WTC11 (cell line): ENCODE measurements around the gene ZFR2. TPM values are rescaled to one million over a fixed set of nuclear protein-coding genes. Genes with fewer than 3 reads are reported as not detected.

Source experiments
- ATAC-seq: fragments of 200-7000 bp; cut with Tn5 transposase; 2 replicates; pipeline ENCODE4 v1.10.0; 2021; ENCODE audit warnings: mild to moderate bottlenecking, moderate library complexity
- CTCF ChIA-PET: fragments of 300-600 bp; sonication (Branson Sonifier 250); formaldehyde crosslinking; loops from one replicate; lab custom pipeline; 2021; ENCODE audit warnings: antibody characterized with exemption; lab: Charles Lee
- POLR2A ChIA-PET: fragments of 350-600 bp; sonication (Branson Sonifier 250); formaldehyde crosslinking; loops from one replicate; lab custom pipeline; 2021; ENCODE audit warnings: antibody characterized with exemption; lab: Charles Lee
- DNase-seq: peaks from one replicate; pipeline ENCODE4 v3.0.0; 2021; ENCODE audit warnings: low spot score
- H3K27ac Mint-ChIP-seq: 2 replicates; pipeline ENCODE4 v1.8.0; 2021; ENCODE audit warnings: mixed read lengths
- H3K27me3 Mint-ChIP-seq: 2 replicates; pipeline ENCODE4 v1.8.0; 2021; ENCODE audit warnings: low read depth, mild to moderate bottlenecking, moderate library complexity, mixed read lengths
- H3K36me3 Mint-ChIP-seq: 2 replicates; pipeline ENCODE4 v1.8.0; 2021; ENCODE audit warnings: mixed read lengths
- H3K4me1 Mint-ChIP-seq: 2 replicates; pipeline ENCODE4 v1.8.0; 2022; ENCODE audit warnings: mixed read lengths
- H3K4me3 Mint-ChIP-seq: 2 replicates; pipeline ENCODE4 v1.8.0; 2021; ENCODE audit warnings: mild to moderate bottlenecking, moderate library complexity, mixed read lengths
- H3K9me3 Mint-ChIP-seq: 2 replicates; pipeline ENCODE4 v1.8.0; 2021; ENCODE audit warnings: mixed read lengths
- CREB1 ChIP-seq: sonication (generic); formaldehyde crosslinking; IDR thresholded peaks from 2 replicates; pipeline ENCODE4 v1.8.0; 2023; ENCODE audit warnings: mild to moderate bottlenecking, missing genetic modification reagents
- GTF2I ChIP-seq: fragments of 250-450 bp; sonication (Bioruptor Pico); conservative IDR thresholded peaks from 2 replicates; pipeline ENCODE4 v1.4.0; 2021; ENCODE audit warnings: mild to moderate bottlenecking
- JUN ChIP-seq: sonication (generic); formaldehyde crosslinking; IDR thresholded peaks from 2 replicates; pipeline ENCODE4 v1.8.0; 2023; ENCODE audit warnings: mild to moderate bottlenecking, missing genetic modification reagents
- NFE2L1 ChIP-seq: sonication (generic); formaldehyde crosslinking; IDR thresholded peaks from 2 replicates; pipeline ENCODE4 v1.8.1; 2023; ENCODE audit warnings: missing genetic modification reagents
- OVOL2 ChIP-seq: fragments of 250-450 bp; sonication (Bioruptor Pico); IDR thresholded peaks from 2 replicates; pipeline ENCODE4 v1.9.0; 2021; ENCODE audit warnings: mild to moderate bottlenecking, borderline replicate concordance
- TCF7 ChIP-seq: sonication (generic); formaldehyde crosslinking; IDR thresholded peaks from 2 replicates; pipeline ENCODE4 v1.8.0; 2022; ENCODE audit warnings: mild to moderate bottlenecking, low read depth, missing genetic modification reagents, moderate library complexity
- TP53 ChIP-seq: sonication (generic); formaldehyde crosslinking; IDR thresholded peaks from 2 replicates; pipeline ENCODE4 v1.8.1; 2023; ENCODE audit warnings: mild to moderate bottlenecking, missing genetic modification reagents
- ZNF138 ChIP-seq: sonication (generic); formaldehyde crosslinking; conservative IDR thresholded peaks from 2 replicates; pipeline ENCODE4 v1.8.1; 2022; ENCODE audit warnings: mild to moderate bottlenecking, moderate library complexity, missing genetic modification reagents
- total RNA-seq: library from RNA; stranded (reverse); gene quantifications from 3 replicates; pipeline ENCODE4 v1.2.3, GENCODE V29; 2021
- TF ChIP-seq, protein P1 (sequence below): fragments of 250-450 bp; sonication (Bioruptor Pico); IDR thresholded peaks from 2 replicates; pipeline ENCODE4 v1.9.0; 2021; ENCODE audit warnings: moderate library complexity, mild to moderate bottlenecking, inconsistent platforms, borderline replicate concordance
- TF ChIP-seq, protein P2 (sequence below): sonication (generic); formaldehyde crosslinking; IDR thresholded peaks from 2 replicates; pipeline ENCODE4 v1.8.1; 2023; ENCODE audit warnings: mild to moderate bottlenecking, missing genetic modification reagents
- TF ChIP-seq, protein P3 (sequence below): sonication (generic); formaldehyde crosslinking; conservative IDR thresholded peaks from 2 replicates; pipeline ENCODE4 v1.8.1; 2022; ENCODE audit warnings: mild to moderate bottlenecking, missing genetic modification reagents
- TF ChIP-seq, protein P4 (sequence below): sonication (generic); formaldehyde crosslinking; IDR thresholded peaks from 2 replicates; pipeline ENCODE4 v1.8.0; 2022; ENCODE audit warnings: mild to moderate bottlenecking, missing genetic modification reagents
- TF ChIP-seq, protein P5 (sequence below): sonication (generic); formaldehyde crosslinking; IDR thresholded peaks from 2 replicates; pipeline ENCODE4 v1.8.1; 2022; ENCODE audit warnings: low read depth, mild to moderate bottlenecking, moderate library complexity, missing genetic modification reagents, borderline replicate concordance
- TF ChIP-seq, protein P6 (sequence below): sonication (generic); formaldehyde crosslinking; IDR thresholded peaks from 2 replicates; pipeline ENCODE4 v1.8.0; 2022; ENCODE audit warnings: mild to moderate bottlenecking, missing genetic modification reagents
- TF ChIP-seq, protein P7 (sequence below): sonication (generic); formaldehyde crosslinking; IDR thresholded peaks from 2 replicates; pipeline ENCODE4 v1.8.1; 2023; ENCODE audit warnings: mild to moderate bottlenecking, moderate library complexity, missing genetic modification reagents

The ZFR2 gene
- total RNA-seq, 1 experiment from 2014 or later, result 17.5 TPM

DNA sequence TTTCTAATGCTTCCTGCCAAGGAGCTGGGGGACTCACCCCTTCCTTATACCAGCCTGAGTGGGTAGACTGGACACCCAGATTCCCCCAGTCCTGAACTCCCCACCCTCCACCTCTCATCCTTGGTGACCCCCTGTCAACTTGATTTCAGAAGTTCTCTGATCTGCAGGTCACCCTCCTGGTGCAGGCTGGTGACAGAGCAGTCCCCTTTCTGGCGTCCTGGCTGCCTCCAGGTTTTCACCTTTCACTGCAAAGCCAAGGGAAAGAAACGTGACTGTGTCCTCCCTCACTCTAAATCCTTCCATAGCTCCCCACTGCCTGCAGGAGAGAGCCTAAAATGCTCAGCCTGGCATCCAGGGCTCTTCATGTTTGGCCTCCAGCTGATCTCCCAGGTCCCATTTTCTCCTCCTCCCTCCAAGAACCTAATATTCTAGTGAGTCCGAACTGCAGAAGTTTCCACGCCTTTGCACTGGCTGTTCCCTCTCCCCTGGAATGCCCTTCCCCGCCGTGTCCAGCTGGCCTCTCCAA lies 78.6 kb downstream of the ZFR2 start:
- peaks cover 24% of the 10 kb centered on the region for H3K27me3 Mint-ChIP-seq

DNA sequence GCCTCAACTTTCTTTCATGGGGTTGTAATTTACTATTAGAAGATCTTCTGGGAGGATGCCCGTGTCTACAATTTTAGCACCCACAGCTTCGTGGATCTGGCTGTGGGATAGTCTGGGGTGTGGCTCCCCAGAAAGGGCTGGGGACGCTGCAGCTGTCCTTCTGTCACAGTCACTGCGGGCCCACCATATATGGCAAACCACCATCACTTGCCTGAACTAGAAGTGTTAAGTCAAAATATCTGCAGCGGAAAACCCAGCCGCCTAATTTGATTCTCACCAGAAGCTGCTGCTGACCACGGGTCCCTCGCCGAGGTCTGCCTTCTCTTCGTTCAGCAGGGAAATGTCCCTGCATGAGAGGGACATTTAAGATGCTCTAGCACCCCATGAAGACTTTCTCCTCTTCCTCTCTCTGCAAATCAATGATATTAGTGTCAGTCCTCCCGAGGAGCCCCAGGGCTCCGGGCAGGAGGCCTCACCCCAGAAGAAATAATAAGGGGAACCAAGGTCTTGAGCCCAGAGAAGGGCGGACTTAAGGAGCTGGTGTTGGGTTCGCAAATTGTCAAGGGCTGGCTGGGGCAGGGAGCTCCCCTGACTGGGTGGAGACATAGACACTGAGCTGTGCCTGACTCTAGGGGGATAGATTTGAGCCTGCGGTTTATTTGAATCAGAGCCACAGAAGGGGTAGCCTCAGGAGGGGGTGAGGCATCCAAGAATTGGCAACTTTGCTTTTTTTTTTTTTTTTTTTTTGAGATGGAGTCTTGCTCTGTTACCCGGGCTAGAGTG lies 79.7 kb downstream of the ZFR2 start:
- no peak overlapping the region for H3K27ac Mint-ChIP-seq
- POLR2A ChIA-PET, result interaction anchor here (0.5 kb wide), 1 partner anchor 206 kb away, joined by 6 read pairs; no protein-coding TSS in a partner anchor
- peaks cover 28% of the 10 kb centered on the region for H3K27me3 Mint-ChIP-seq
- CTCF ChIA-PET, result interaction anchor here (0.6 to 2.5 kb wide), 5 partner anchors 20 to 199 kb away, joined by 3 to 16 read pairs (median 3); partner anchors contain the start of gene MRPL54
- H3K9me3 Mint-ChIP-seq, result peaks cover 3% of the 10 kb centered on the region; the same call in 1 of the 2 replicates
- DNase-seq (no peak), ATAC-seq (no peak)
- H3K4me3 Mint-ChIP-seq, result no peak overlapping the region
- H3K36me3 Mint-ChIP-seq, result no peaks in the 10 kb centered on the region
- TF ChIP-seq ZNF138 (no peak), NFE2L1 (CRISPR knock-in tag) (no peak)
- TF ChIP-seq, protein P1, sequence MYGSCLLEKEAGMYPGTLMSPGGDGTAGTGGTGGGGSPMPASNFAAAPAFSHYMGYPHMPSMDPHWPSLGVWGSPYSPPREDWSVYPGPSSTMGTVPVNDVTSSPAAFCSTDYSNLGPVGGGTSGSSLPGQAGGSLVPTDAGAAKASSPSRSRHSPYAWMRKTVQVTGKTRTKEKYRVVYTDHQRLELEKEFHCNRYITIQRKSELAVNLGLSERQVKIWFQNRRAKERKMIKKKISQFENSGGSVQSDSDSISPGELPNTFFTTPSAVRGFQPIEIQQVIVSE (CRISPR knock-in tag), result no peak
- TF ChIP-seq, protein P2, sequence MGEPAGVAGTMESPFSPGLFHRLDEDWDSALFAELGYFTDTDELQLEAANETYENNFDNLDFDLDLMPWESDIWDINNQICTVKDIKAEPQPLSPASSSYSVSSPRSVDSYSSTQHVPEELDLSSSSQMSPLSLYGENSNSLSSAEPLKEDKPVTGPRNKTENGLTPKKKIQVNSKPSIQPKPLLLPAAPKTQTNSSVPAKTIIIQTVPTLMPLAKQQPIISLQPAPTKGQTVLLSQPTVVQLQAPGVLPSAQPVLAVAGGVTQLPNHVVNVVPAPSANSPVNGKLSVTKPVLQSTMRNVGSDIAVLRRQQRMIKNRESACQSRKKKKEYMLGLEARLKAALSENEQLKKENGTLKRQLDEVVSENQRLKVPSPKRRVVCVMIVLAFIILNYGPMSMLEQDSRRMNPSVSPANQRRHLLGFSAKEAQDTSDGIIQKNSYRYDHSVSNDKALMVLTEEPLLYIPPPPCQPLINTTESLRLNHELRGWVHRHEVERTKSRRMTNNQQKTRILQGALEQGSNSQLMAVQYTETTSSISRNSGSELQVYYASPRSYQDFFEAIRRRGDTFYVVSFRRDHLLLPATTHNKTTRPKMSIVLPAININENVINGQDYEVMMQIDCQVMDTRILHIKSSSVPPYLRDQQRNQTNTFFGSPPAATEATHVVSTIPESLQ (CRISPR knock-in tag), result no peak
- peaks cover 7% of the 10 kb centered on the region for H3K4me1 Mint-ChIP-seq

More for the DNA sequence above, 78.6 kb downstream of the ZFR2 start:
- H3K9me3 Mint-ChIP-seq, result peaks cover 3% of the 10 kb centered on the region; the same call in 1 of the 2 replicates
- TF ChIP-seq GTF2I (CRISPR knock-in tag), result peak; percentile 66; the same call in 1 of the 2 replicates
- TF ChIP-seq, protein P3, sequence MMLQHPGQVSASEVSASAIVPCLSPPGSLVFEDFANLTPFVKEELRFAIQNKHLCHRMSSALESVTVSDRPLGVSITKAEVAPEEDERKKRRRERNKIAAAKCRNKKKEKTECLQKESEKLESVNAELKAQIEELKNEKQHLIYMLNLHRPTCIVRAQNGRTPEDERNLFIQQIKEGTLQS, result no peak
- POLR2A ChIA-PET, result no interaction called here
- CTCF ChIA-PET, result interaction anchor here (0.7 to 2.5 kb wide), 3 partner anchors 17 to 32 kb away, joined by 3 to 16 read pairs (median 3); no protein-coding TSS in a partner anchor
- H3K4me3 Mint-ChIP-seq, result no peak overlapping the region
- no peak overlapping the region for H3K27ac Mint-ChIP-seq
- no peaks in the 10 kb centered on the region for H3K36me3 Mint-ChIP-seq
- DNase-seq (no peak), ATAC-seq (no peak)
- no peaks in the 10 kb centered on the region for H3K4me1 Mint-ChIP-seq

DNA sequence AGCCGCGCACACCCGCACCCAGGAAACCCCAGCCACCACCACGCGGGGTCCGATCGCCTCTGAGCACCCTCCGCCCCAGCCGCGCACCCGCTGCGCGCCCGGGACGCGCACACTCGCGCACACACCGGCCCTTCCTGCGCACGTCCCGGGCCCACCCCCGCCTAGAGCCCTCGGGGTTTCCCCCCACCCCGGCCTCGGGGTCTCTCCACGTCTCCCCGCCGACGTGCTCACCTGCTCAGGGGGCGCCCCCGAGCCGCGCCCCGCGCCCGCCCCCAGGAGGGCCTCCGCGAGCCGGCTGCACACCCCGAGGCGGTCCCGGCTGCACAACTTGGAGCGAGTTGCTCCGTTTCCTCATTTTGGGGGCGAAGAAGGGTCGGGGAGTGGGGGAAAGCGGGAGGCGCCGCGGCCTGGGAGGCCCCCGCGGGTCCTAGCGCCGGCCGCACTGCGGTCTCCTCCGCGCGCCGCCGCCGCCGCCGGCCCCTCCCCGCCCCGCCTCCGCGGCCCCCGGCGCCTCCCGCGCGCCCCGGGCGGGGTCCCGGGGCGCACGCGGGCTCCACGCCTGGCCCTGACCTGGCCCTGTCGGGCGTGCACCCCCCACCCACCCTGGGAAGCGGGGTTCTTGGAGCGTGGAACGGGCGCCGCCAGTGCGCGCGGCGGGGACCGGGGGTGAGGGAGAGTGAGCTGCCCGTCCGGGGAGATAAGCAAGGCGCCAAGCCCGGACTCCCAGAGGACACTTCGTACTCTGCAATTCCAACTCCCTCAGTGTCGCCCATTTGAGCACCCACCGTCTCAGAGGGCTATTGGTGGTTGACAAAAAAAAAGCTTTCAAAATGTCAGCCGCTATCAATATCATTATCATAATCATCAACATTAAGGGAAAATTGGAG lies 82.7 kb downstream of the ZFR2 start, which contains the start of gene MATK:
TSS of gene MATK (minus strand) at position 444 of the 887 bp plus-strand sequence. CDS start 1,246 bp downstream, outside the sequence.
- ATAC-seq (peak; percentile 29), DNase-seq (peak; percentile 41)
- POLR2A ChIA-PET, result interaction anchor here (0.5 kb wide), 1 partner anchor 255 kb away, joined by 4 read pairs; no protein-coding TSS in a partner anchor
- Mint-ChIP-seq H3K4me3 (peak within 1 kb of the TSS; percentile 75), H3K9me3 (peaks cover 14% of the 10 kb centered on the region), H3K27me3 (peaks cover 28% of the 10 kb centered on the region), H3K27ac (no peak within 1 kb of the TSS), H3K36me3 (peaks cover 18% of the 10 kb centered on the region), H3K4me1 (peaks cover 7% of the 10 kb centered on the region)
- TF ChIP-seq GTF2I (CRISPR knock-in tag), result peak; percentile 97
- no peak for TF ChIP-seq OVOL2
- 0 out of 2 replicates have a peak, but pooled peaks have one; percentile 12 for TF ChIP-seq TCF7 (CRISPR knock-in tag)
- TF ChIP-seq, protein P4, sequence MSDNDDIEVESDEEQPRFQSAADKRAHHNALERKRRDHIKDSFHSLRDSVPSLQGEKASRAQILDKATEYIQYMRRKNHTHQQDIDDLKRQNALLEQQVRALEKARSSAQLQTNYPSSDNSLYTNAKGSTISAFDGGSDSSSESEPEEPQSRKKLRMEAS (CRISPR knock-in tag), result no peak; the same call in 1 of the 2 replicates
- TF ChIP-seq, protein P5, sequence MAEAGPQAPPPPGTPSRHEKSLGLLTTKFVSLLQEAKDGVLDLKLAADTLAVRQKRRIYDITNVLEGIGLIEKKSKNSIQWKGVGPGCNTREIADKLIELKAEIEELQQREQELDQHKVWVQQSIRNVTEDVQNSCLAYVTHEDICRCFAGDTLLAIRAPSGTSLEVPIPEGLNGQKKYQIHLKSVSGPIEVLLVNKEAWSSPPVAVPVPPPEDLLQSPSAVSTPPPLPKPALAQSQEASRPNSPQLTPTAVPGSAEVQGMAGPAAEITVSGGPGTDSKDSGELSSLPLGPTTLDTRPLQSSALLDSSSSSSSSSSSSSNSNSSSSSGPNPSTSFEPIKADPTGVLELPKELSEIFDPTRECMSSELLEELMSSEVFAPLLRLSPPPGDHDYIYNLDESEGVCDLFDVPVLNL, result peak; percentile 72; the same call in 1 of the 2 replicates
- TF ChIP-seq, protein P6, sequence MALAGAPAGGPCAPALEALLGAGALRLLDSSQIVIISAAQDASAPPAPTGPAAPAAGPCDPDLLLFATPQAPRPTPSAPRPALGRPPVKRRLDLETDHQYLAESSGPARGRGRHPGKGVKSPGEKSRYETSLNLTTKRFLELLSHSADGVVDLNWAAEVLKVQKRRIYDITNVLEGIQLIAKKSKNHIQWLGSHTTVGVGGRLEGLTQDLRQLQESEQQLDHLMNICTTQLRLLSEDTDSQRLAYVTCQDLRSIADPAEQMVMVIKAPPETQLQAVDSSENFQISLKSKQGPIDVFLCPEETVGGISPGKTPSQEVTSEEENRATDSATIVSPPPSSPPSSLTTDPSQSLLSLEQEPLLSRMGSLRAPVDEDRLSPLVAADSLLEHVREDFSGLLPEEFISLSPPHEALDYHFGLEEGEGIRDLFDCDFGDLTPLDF (CRISPR knock-in tag), result 0 out of 2 replicates have a peak, but pooled peaks have one; percentile 13
- TF ChIP-seq, protein P7, sequence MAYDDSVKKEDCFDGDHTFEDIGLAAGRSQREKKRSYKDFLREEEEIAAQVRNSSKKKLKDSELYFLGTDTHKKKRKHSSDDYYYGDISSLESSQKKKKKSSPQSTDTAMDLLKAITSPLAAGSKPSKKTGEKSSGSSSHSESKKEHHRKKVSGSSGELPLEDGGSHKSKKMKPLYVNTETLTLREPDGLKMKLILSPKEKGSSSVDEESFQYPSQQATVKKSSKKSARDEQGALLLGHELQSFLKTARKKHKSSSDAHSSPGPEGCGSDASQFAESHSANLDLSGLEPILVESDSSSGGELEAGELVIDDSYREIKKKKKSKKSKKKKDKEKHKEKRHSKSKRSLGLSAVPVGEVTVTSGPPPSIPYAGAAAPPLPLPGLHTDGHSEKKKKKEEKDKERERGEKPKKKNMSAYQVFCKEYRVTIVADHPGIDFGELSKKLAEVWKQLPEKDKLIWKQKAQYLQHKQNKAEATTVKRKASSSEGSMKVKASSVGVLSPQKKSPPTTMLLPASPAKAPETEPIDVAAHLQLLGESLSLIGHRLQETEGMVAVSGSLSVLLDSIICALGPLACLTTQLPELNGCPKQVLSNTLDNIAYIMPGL (CRISPR knock-in tag), result peak; percentile 45; the same call in 1 of the 2 replicates
- TF ChIP-seq CREB1 (CRISPR knock-in tag), result no peak
- TF ChIP-seq JUN (CRISPR knock-in tag), result no peak
- no peak for TF ChIP-seq TP53 (CRISPR knock-in tag)
- CTCF ChIA-PET, result interaction anchor here (0.9 to 1.0 kb wide), 3 partner anchors 17 to 94 kb away, joined by 3 to 5 read pairs (median 3); partner anchors contain the start of genes APBA3, ATCAY and MRPL54
